ENCODE data around the gene MBLAC2. TPM values are rescaled to one million over a fixed set of nuclear protein-coding genes. Genes with fewer than 3 reads are reported as not detected.

MBLAC2 gene
- polyA plus RNA-seq (2012; ENCODE audit: insufficient read length, low read depth): 5.0 TPM

DNA sequence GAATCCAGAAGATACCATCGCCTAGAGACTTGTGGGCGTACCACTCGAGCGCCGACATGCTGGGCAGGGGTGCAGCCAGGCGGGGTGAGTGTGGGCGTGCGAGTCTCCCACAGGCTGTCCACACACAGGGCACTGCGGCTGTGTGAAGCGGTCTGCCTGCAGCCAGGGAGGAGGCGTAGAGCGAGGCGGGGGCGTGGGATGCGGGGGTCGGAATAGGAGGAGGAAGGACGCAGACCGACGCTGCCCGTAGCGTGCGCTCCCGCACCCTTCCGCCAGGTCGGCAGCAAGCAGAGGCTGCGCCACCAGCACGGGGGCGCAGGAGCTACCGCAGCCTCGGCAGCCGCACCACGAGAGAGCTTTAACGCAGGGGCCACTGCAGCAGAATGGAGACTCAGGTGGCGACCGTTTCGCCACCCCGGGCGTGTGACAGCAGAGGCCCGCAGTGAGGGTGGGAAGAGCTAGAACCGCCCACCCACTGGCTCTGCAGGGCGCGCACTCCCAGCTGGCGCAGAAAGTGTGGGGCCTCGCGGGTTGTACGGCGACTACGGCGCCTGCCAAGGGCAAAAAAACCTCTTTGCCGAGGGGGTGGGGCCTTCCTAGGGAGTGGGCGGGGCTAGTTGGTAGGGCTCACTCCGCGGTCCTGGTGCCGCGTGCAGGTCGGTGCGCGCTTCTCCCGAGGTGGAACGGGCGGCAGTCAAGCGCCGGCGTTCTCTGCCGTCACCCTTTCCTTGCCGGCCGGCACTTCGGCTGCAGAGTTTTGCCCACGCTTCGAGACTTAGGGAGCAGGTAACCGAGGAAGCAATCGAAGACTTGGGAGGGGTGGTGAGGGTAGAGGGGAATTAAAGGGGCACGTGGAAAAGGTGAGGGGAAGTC, at the start of gene MBLAC2, which contains the start of gene POLR3G:
TSS of gene MBLAC2 (minus strand) at position 537 of the 873 bp plus-strand sequence. CDS start at position 58, 479 bp downstream.
TSS of gene POLR3G (plus strand) at position 630 of the 873 bp plus-strand sequence. CDS start 10,704 bp downstream, outside the sequence.
- TF ChIP-seq SIN3A (IDR thresholded peaks at IDR 0.05; ENCODE audit: borderline replicate concordance, insufficient read depth, low read length): peak; percentile 87; the same call in 1 of the 2 replicates
- TF ChIP-seq, protein P1, sequence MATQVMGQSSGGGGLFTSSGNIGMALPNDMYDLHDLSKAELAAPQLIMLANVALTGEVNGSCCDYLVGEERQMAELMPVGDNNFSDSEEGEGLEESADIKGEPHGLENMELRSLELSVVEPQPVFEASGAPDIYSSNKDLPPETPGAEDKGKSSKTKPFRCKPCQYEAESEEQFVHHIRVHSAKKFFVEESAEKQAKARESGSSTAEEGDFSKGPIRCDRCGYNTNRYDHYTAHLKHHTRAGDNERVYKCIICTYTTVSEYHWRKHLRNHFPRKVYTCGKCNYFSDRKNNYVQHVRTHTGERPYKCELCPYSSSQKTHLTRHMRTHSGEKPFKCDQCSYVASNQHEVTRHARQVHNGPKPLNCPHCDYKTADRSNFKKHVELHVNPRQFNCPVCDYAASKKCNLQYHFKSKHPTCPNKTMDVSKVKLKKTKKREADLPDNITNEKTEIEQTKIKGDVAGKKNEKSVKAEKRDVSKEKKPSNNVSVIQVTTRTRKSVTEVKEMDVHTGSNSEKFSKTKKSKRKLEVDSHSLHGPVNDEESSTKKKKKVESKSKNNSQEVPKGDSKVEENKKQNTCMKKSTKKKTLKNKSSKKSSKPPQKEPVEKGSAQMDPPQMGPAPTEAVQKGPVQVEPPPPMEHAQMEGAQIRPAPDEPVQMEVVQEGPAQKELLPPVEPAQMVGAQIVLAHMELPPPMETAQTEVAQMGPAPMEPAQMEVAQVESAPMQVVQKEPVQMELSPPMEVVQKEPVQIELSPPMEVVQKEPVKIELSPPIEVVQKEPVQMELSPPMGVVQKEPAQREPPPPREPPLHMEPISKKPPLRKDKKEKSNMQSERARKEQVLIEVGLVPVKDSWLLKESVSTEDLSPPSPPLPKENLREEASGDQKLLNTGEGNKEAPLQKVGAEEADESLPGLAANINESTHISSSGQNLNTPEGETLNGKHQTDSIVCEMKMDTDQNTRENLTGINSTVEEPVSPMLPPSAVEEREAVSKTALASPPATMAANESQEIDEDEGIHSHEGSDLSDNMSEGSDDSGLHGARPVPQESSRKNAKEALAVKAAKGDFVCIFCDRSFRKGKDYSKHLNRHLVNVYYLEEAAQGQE (IDR thresholded peaks at IDR 0.05; ENCODE audit: insufficient read depth in 1 of 2, low read depth in 2 of 2, low read length in 2 of 2): peak; percentile 31 to 65; a peak in 2 of 4 replicates
- peak; percentile 70; the same call in 1 of the 2 replicates for TF ChIP-seq TAF1 (IDR thresholded peaks at IDR 0.05; ENCODE audit: borderline replicate concordance, insufficient read depth, low read length)
- peak; percentile 85 for TF ChIP-seq FOXP2 (optimal IDR thresholded peaks at IDR 0.05; ENCODE audit: borderline replicate concordance, extremely low read depth, extremely low read length, insufficient read depth)
- TF ChIP-seq POLR2AphosphoS5 (IDR thresholded peaks at IDR 0.05; ENCODE audit: low read depth, low read length): peak; percentile 98

DNA sequence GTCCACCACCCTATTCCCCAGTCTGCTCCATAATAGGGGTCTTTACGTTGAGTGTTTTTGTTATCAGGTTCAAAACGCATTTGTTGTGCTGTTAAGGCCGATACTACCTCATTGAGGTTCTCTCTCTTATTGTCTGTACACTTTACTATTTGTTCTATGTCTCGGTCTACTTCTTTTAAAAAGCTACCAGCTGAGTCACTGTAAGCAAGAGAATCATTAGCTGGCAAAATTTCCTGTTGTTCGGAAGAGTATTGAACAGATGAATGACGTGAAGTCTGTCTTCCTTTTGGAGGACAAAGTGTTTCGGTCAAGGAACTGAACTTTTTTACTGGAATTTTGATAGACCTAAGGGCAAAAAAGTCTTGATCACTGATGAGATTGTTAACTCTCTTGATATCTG, 44.5 kb upstream of the MBLAC2 start:
- TF ChIP-seq TAF1 (IDR thresholded peaks at IDR 0.05; ENCODE audit: borderline replicate concordance, insufficient read depth, low read length): no peak
- TF ChIP-seq FOXP2 (optimal IDR thresholded peaks at IDR 0.05; ENCODE audit: borderline replicate concordance, extremely low read depth, extremely low read length, insufficient read depth): no peak
- TF ChIP-seq, protein P1 (IDR thresholded peaks at IDR 0.05; ENCODE audit: insufficient read depth in 1 of 2, low read depth in 2 of 2, low read length in 2 of 2): no peak
- no peak for TF ChIP-seq SIN3A (IDR thresholded peaks at IDR 0.05; ENCODE audit: borderline replicate concordance, insufficient read depth, low read length)
- TF ChIP-seq POLR2AphosphoS5 (IDR thresholded peaks at IDR 0.05; ENCODE audit: low read depth, low read length): no peak

DNA sequence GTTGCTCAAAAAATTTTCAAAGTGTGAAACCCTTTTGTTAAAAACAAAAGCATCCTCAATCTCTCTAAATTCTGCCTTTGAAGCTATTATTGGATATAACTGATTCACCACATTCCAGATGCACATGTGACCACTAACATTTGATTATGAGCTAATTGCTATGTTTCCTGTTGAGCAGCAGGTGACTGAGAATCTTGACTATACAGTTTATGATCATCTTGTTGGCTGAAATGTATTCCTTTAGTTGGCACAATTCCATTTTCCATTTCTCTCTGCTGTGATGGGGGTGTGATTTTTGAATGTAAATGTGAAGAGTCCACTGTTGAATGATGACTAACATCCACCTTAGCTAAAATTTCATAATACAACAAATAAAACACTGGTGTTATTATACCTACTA, 44.1 kb upstream of the MBLAC2 start:
- TF ChIP-seq POLR2AphosphoS5 (IDR thresholded peaks at IDR 0.05; ENCODE audit: low read depth, low read length): no peak
- no peak for TF ChIP-seq SIN3A (IDR thresholded peaks at IDR 0.05; ENCODE audit: borderline replicate concordance, insufficient read depth, low read length)
- no peak for TF ChIP-seq TAF1 (IDR thresholded peaks at IDR 0.05; ENCODE audit: borderline replicate concordance, insufficient read depth, low read length)
- TF ChIP-seq, protein P1 (IDR thresholded peaks at IDR 0.05; ENCODE audit: insufficient read depth in 1 of 2, low read depth in 2 of 2, low read length in 2 of 2): no peak
- TF ChIP-seq FOXP2 (optimal IDR thresholded peaks at IDR 0.05; ENCODE audit: borderline replicate concordance, extremely low read depth, extremely low read length, insufficient read depth): no peak

DNA sequence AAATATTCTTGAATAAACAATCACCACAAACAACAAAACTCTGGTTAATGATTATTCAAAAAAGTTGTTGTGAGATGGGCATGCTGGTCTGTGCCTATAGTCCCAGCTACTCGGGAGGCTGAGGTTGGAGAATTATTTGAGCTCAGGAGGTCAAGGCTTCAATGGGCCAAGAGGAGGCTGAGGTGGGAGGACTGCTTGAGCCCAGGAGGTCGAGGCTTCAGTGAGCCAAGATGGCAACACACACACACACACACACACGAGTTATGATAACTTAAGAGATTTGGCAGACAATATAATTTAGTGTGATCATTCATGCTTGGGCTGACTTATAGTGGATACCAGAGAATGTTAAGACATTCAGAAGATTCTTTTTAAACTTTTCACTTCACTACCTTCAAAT, 39.9 kb upstream of the MBLAC2 start:
- TF ChIP-seq POLR2AphosphoS5 (IDR thresholded peaks at IDR 0.05; ENCODE audit: low read depth, low read length) (no peak), FOXP2 (optimal IDR thresholded peaks at IDR 0.05; ENCODE audit: borderline replicate concordance, extremely low read depth, extremely low read length, insufficient read depth) (no peak), TAF1 (IDR thresholded peaks at IDR 0.05; ENCODE audit: borderline replicate concordance, insufficient read depth, low read length) (no peak), SIN3A (IDR thresholded peaks at IDR 0.05; ENCODE audit: borderline replicate concordance, insufficient read depth, low read length) (no peak)
- TF ChIP-seq, protein P1 (IDR thresholded peaks at IDR 0.05; ENCODE audit: insufficient read depth in 1 of 2, low read depth in 2 of 2, low read length in 2 of 2): no peak
